Uterus (tissue), 4 donors: ENCODE results near the gene MCTP2. TPM values are rescaled to one million over a fixed set of nuclear protein-coding genes. Genes with fewer than 3 reads are reported as not detected.

ENCODE experiments used
- DNase-seq, 2 donors: peaks; one replicate each; pipeline ENCODE4 v3.0.0-alpha.2; 2019 to 2020
- H3K27ac ChIP-seq, 2 donors: fragments of 200-600 bp; sonication (generic); 1 replicate in 1 of 2; 2 replicates in 1 of 2; pipeline ENCODE4 v1.5.1; 2016 to 2018
- H3K27me3 ChIP-seq, 2 donors: fragments of 200-600 bp; sonication (generic); one replicate each; pipeline ENCODE4 v1.5.1; 2018 to 2019; ENCODE audit warnings: control low read depth in 1 of 2
- H3K36me3 ChIP-seq, 2 donors: fragments of 200-600 bp; sonication (generic); one replicate each; pipeline ENCODE4 v1.5.1; 2019; ENCODE audit warnings: control low read depth in 1 of 2
- H3K4me1 ChIP-seq, 2 donors: fragments of 200-600 bp; sonication (generic); one replicate each; pipeline ENCODE4 v1.5.1; 2018 to 2019; ENCODE audit warnings: control low read depth in 1 of 2
- H3K4me3 ChIP-seq, 2 donors: fragments of 200-600 bp; sonication (generic); 1 replicate in 1 of 2; 2 replicates in 1 of 2; pipeline ENCODE4 v1.5.1; 2018 to 2019; ENCODE audit warnings: mild to moderate bottlenecking in 1 of 2
- H3K9me3 ChIP-seq, 2 donors: fragments of 200-600 bp; sonication (generic); one replicate each; pipeline ENCODE4 v1.5.1; 2019; ENCODE audit warnings: control low read depth in 1 of 2
- CTCF ChIP-seq, 4 experiments: fragments of 200-600 bp in 2 of 4; fragments of 450-650 bp in 2 of 4; sonication (generic) in 2 of 4; IDR thresholded peaks; one replicate each; pipeline ENCODE4 v1.5.1; 2016 to 2019; ENCODE audit warnings: antibody characterized with exemption in 4 of 4, mild to moderate bottlenecking in 2 of 4, moderate library complexity in 1 of 4
- POLR2A ChIP-seq, 2 donors: fragments of 450-650 bp; IDR thresholded peaks; one replicate each; pipeline ENCODE4 v1.6.1; 2016; ENCODE audit warnings: antibody characterized with exemption in 2 of 2, mild to moderate bottlenecking in 1 of 2, moderate library complexity in 1 of 2
- intact Hi-C: fragments of 100-400 bp; cut with DNase I; formaldehyde crosslinking; loops from one replicate; pipeline ENCODE4 v1.15.1; 2023; ENCODE audit warnings: low total_unique reads
- total RNA-seq, 4 donors: library from RNA; depleted of rRNA in 3 of 4; stranded (reverse); fragments of >200 nt in 3 of 4; gene quantifications; one replicate each; pipeline versions ENCODE4 v1.1.0 to v1.2.4, GENCODE V29; 2014 to 2023
- donor health status: DM: yes; HTN: yes; CAD: no.

MCTP2 gene
- total RNA-seq, 4 donors from 2014 or later: 3.3 to 98.9 (median 11.7) TPM

- no peaks in the 10 kb centered on the region for H3K27me3 ChIP-seq
- no peaks in the 10 kb centered on the region for H3K36me3 ChIP-seq
- H3K4me3 ChIP-seq: no peak overlapping the region
- H3K9me3 ChIP-seq: no peaks in the 10 kb centered on the region
- TF ChIP-seq CTCF (IDR thresholded peaks at IDR 0.05): no peak
- TF ChIP-seq POLR2A (IDR thresholded peaks at IDR 0.05): no peak
- H3K27ac ChIP-seq: no peak overlapping the region
- intact Hi-C loops: no loop called here
- no peak for DNase-seq
- H3K4me1 ChIP-seq: no peaks in the 10 kb centered on the region
These were observed 35.4 kb downstream of the MCTP2 start for GRCh38 chr15:94266789-94267188.

- no peaks in the 10 kb centered on the region for H3K4me1 ChIP-seq
- no peaks in the 10 kb centered on the region for H3K27me3 ChIP-seq
- DNase-seq: no peak
- H3K9me3 ChIP-seq: no peaks in the 10 kb centered on the region
- TF ChIP-seq CTCF (IDR thresholded peaks at IDR 0.05): no peak
- TF ChIP-seq POLR2A (IDR thresholded peaks at IDR 0.05): no peak
- no peak overlapping the region for H3K4me3 ChIP-seq
- intact Hi-C loops: no loop called here
- H3K27ac ChIP-seq: no peak overlapping the region
- no peaks in the 10 kb centered on the region for H3K36me3 ChIP-seq
These were observed 38.6 kb downstream of the MCTP2 start for GRCh38 chr15:94269954-94270353.

- TF ChIP-seq POLR2A (IDR thresholded peaks at IDR 0.05) (no peak), CTCF (IDR thresholded peaks at IDR 0.05) (no peak)
- DNase-seq: no peak
- intact Hi-C loops: no loop called here
- Histone ChIP-seq H3K36me3 (no peaks in the 10 kb centered on the region), H3K4me1 (no peaks in the 10 kb centered on the region), H3K4me3 (no peak overlapping the region), H3K27me3 (no peaks in the 10 kb centered on the region), H3K27ac (no peak overlapping the region), H3K9me3 (no peaks in the 10 kb centered on the region)
These were observed 39.2 kb downstream of the MCTP2 start for GRCh38 chr15:94270570-94270969.

- Histone ChIP-seq H3K27me3 (no peaks in the 10 kb centered on the region), H3K27ac (no peak overlapping the region), H3K9me3 (no peaks in the 10 kb centered on the region), H3K36me3 (no peaks in the 10 kb centered on the region), H3K4me3 (no peak overlapping the region), H3K4me1 (no peaks in the 10 kb centered on the region)
- TF ChIP-seq CTCF (IDR thresholded peaks at IDR 0.05): no peak
- intact Hi-C loops: no loop called here
- no peak for DNase-seq
These were observed 41.0 kb downstream of the MCTP2 start for GRCh38 chr15:94272251-94272898.

GRCh38 chr15:94273826-94274225 lies 42.5 kb downstream of the MCTP2 start:
- no peak overlapping the region for H3K4me3 ChIP-seq
- intact Hi-C loops: no loop called here
- H3K36me3 ChIP-seq: no peaks in the 10 kb centered on the region
- no peak for TF ChIP-seq CTCF (IDR thresholded peaks at IDR 0.05)
- TF ChIP-seq POLR2A (IDR thresholded peaks at IDR 0.05): no peak
- no peaks in the 10 kb centered on the region for H3K4me1 ChIP-seq
- no peak for DNase-seq
- no peaks in the 10 kb centered on the region for H3K27me3 ChIP-seq
- no peak overlapping the region for H3K27ac ChIP-seq
- no peaks in the 10 kb centered on the region for H3K9me3 ChIP-seq
